IMR-90 (cell line): ENCODE results near the gene CEP290.

Source experiments
- CTCF ChIP-seq: conservative IDR thresholded peaks from 2 replicates; pipeline ENCODE4 v1.5.1; 2012; ENCODE audit warnings: mild to moderate bottlenecking, low read depth, low read length, improper control_type of control experiment
- ELK1 ChIP-seq: fragments of 150-350 bp; IDR thresholded peaks from 2 replicates; pipeline ENCODE4 v1.6.1; 2016; ENCODE audit warnings: low read depth, mild to moderate bottlenecking, low read length, moderate library complexity, borderline replicate concordance
- FOS ChIP-seq: fragments of 150-350 bp; IDR thresholded peaks from 2 replicates; pipeline ENCODE4 v1.6.1; 2016; ENCODE audit warnings: low read depth, low read length
- NFE2L2 ChIP-seq: fragments of 150-350 bp; IDR thresholded peaks from 2 replicates; pipeline ENCODE4 v1.6.1; 2016; ENCODE audit warnings: low read depth, mild to moderate bottlenecking, low read length
- POLR2A ChIP-seq: IDR thresholded peaks from 2 replicates; pipeline ENCODE4 v1.6.1; 2012; ENCODE audit warnings: mild to moderate bottlenecking, low read depth, low read length
- RCOR1 ChIP-seq: IDR thresholded peaks from 2 replicates; pipeline ENCODE4 v1.6.1; 2012; ENCODE audit warnings: mild to moderate bottlenecking, low read length, improper control_type of control experiment; ENCODE audit not compliant: insufficient replicate concordance
- RFX5 ChIP-seq: IDR thresholded peaks from 2 replicates; pipeline ENCODE4 v1.8.0; 2012; ENCODE audit warnings: low read depth, mild to moderate bottlenecking, low read length, moderate library complexity
- USF2 ChIP-seq: fragments of 150-350 bp; IDR thresholded peaks from 2 replicates; pipeline ENCODE4 v1.6.1; 2017; ENCODE audit warnings: mild to moderate bottlenecking, antibody characterized with exemption, low read length, low read depth

- TF ChIP-seq POLR2A (no peak), FOS (no peak), CTCF (no peak), USF2 (no peak), RFX5 (no peak), RCOR1 (no peak), ELK1 (no peak), NFE2L2 (no peak)
Measured at GRCh38 chr12:88036353-88036965, 105.4 kb downstream of the CEP290 start.
